Measurements from ENCODE around the gene TSPAN4.

The TSPAN4 gene

DNA sequence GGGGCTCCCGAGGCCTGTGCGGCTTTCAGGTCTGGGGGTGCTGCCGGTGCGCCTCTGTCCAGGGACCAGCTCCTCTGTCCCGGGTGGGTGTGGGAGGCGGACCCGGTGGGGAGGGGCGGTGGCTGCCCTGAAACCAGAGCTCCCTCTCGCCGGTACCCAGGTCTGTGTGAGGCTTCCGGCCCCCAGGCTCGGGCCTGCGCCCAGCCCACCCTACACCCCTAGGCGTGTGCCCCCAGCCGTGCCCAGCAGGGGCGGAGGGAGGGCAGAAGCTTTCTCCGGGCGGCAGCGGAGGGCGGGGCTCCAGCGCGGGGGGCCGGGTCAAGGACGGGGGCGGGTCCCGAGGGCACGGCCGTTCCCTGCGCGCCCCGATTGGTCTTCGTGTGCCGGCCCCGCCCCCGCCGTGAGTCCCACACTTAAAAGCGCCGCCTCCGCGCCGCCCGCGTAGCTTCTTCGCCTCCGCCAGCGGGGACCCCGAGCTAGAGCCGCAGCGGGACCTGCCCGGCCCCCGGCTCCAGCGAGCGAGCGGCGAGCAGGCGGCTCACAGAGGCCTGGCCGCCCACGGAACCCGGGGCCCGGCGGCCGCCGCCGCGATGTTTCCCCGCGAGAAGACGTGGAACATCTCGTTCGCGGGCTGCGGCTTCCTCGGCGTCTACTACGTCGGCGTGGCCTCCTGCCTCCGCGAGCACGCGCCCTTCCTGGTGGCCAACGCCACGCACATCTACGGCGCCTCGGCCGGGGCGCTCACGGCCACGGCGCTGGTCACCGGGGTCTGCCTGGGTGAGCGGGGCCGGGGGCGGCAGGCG is 23.3 kb upstream of the TSPAN4 start:
- Histone ChIP-seq H3K27me3 (ENCODE audit: insufficient read depth, low read length, poor library complexity) (no peaks in the 10 kb centered on the region), H3K4me2 (ENCODE audit: insufficient read depth, low read length) (peak overlapping the region; percentile 100), H4K20me1 (ENCODE audit: insufficient read depth, low read length) (peaks cover 30% of the 10 kb centered on the region), H2AFZ (ENCODE audit: low read depth, low read length) (peak overlapping the region; percentile 64), H3K9me3 (ENCODE audit: insufficient read depth, low read length, severe bottlenecking) (no peaks in the 10 kb centered on the region), H3K9ac (ENCODE audit: low read depth, low read length) (peak overlapping the region; percentile 92), H3K27ac (ENCODE audit: low read length) (peak overlapping the region; percentile 76), H3K4me3 (ENCODE audit: low read depth in 1 of 2, low read length in 2 of 2) (peak overlapping the region; percentile 74 to 87), H3K4me1 (ENCODE audit: insufficient read depth, low read length) (peaks cover 26% of the 10 kb centered on the region), H3K79me2 (ENCODE audit: insufficient read depth, low read length) (peaks cover 23% of the 10 kb centered on the region), H3K36me3 (ENCODE audit: insufficient read depth, low read length) (peaks cover 27% of the 10 kb centered on the region)
- TF ChIP-seq, protein P1, sequence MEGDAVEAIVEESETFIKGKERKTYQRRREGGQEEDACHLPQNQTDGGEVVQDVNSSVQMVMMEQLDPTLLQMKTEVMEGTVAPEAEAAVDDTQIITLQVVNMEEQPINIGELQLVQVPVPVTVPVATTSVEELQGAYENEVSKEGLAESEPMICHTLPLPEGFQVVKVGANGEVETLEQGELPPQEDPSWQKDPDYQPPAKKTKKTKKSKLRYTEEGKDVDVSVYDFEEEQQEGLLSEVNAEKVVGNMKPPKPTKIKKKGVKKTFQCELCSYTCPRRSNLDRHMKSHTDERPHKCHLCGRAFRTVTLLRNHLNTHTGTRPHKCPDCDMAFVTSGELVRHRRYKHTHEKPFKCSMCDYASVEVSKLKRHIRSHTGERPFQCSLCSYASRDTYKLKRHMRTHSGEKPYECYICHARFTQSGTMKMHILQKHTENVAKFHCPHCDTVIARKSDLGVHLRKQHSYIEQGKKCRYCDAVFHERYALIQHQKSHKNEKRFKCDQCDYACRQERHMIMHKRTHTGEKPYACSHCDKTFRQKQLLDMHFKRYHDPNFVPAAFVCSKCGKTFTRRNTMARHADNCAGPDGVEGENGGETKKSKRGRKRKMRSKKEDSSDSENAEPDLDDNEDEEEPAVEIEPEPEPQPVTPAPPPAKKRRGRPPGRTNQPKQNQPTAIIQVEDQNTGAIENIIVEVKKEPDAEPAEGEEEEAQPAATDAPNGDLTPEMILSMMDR (IDR thresholded peaks at IDR 0.05; ENCODE audit: borderline replicate concordance, extremely low read depth, low read length, poor library complexity, severe bottlenecking), result peak; percentile 28
- TF ChIP-seq EZH2 (IDR thresholded peaks at IDR 0.05; ENCODE audit: borderline replicate concordance, low read depth, low read length, severe bottlenecking), result no peak
- ATAC-seq (ENCODE audit: insufficient read depth, low read depth) (peak; percentile 76), DNase-seq (peak; percentile 93)

DNA sequence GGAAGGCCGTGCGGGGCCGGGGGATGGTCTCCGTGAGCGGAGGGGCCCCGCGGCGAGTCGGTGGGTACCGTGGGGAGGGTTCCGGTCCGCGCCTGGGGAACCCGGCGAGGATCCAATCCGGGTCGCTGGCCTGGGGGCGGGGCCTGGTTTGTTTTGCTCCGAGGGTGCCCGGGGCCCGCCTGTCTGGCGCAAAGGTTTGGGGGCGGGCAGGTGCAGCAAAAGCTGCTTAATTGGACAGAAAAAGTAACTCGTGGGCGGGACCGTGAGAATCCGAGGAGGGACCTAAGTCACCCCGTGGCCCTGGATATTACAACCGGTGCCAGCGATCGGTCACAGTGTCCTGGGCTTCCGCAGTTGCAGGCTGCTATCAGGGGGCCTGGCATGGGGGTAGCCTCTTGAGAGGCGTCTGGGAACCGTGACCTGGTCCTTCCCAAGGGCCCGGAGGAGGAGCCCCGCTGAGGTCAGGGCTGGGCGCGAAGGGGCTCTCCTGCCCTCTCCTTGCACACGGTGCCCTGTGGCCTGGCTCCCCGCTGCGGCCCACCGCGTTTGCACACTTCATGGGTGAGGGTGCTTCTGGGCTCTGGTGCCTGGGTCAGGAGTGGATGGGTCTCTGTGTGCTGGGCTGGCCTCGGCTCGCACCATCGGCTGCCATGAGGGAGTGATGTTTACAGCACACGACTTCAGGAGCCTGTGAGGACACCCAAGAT is 22.6 kb upstream of the TSPAN4 start:
- peak; percentile 74 for ATAC-seq (ENCODE audit: insufficient read depth, low read depth)
- Histone ChIP-seq H3K4me1 (ENCODE audit: insufficient read depth, low read length) (peaks cover 26% of the 10 kb centered on the region), H4K20me1 (ENCODE audit: insufficient read depth, low read length) (peaks cover 32% of the 10 kb centered on the region), H3K27ac (ENCODE audit: low read length) (peak overlapping the region; percentile 76), H3K27me3 (ENCODE audit: insufficient read depth, low read length, poor library complexity) (no peaks in the 10 kb centered on the region), H3K36me3 (ENCODE audit: insufficient read depth, low read length) (peaks cover 34% of the 10 kb centered on the region), H2AFZ (ENCODE audit: low read depth, low read length) (peak overlapping the region; percentile 58), H3K4me3 (ENCODE audit: low read depth in 1 of 2, low read length in 2 of 2) (peak overlapping the region; percentile 74 to 87), H3K4me2 (ENCODE audit: insufficient read depth, low read length) (peak overlapping the region; percentile 100), H3K79me2 (ENCODE audit: insufficient read depth, low read length) (peaks cover 23% of the 10 kb centered on the region), H3K9me3 (ENCODE audit: insufficient read depth, low read length, severe bottlenecking) (no peaks in the 10 kb centered on the region), H3K9ac (ENCODE audit: low read depth, low read length) (peak overlapping the region; percentile 92)
- DNase-seq, result peak; percentile 92
- no peak for TF ChIP-seq EZH2 (IDR thresholded peaks at IDR 0.05; ENCODE audit: borderline replicate concordance, low read depth, low read length, severe bottlenecking)
- TF ChIP-seq, protein P1 (IDR thresholded peaks at IDR 0.05; ENCODE audit: borderline replicate concordance, extremely low read depth, low read length, poor library complexity, severe bottlenecking), result no peak

GRCh38 chr11:820655-821511 is 21.8 kb upstream of the TSPAN4 start:
- no peak overlapping the region for H2AFZ ChIP-seq (ENCODE audit: low read depth, low read length)
- peaks cover 37% of the 10 kb centered on the region for H4K20me1 ChIP-seq (ENCODE audit: insufficient read depth, low read length)
- peak overlapping the region; percentile 100 for H3K4me2 ChIP-seq (ENCODE audit: insufficient read depth, low read length)
- H3K27me3 ChIP-seq (ENCODE audit: insufficient read depth, low read length, poor library complexity), result peaks cover 2% of the 10 kb centered on the region
- H3K9ac ChIP-seq (ENCODE audit: low read depth, low read length), result peak overlapping the region; percentile 92
- peak overlapping the region; percentile 74 to 87; a peak in 3 of 4 replicates for H3K4me3 ChIP-seq (ENCODE audit: low read depth in 1 of 2, low read length in 2 of 2)
- peaks cover 27% of the 10 kb centered on the region for H3K4me1 ChIP-seq (ENCODE audit: insufficient read depth, low read length)
- H3K9me3 ChIP-seq (ENCODE audit: insufficient read depth, low read length, severe bottlenecking), result no peaks in the 10 kb centered on the region
- peaks cover 39% of the 10 kb centered on the region for H3K36me3 ChIP-seq (ENCODE audit: insufficient read depth, low read length)
- peaks cover 23% of the 10 kb centered on the region for H3K79me2 ChIP-seq (ENCODE audit: insufficient read depth, low read length)
- TF ChIP-seq, protein P1 (IDR thresholded peaks at IDR 0.05; ENCODE audit: borderline replicate concordance, extremely low read depth, low read length, poor library complexity, severe bottlenecking), result no peak
- no peak for TF ChIP-seq EZH2 (IDR thresholded peaks at IDR 0.05; ENCODE audit: borderline replicate concordance, low read depth, low read length, severe bottlenecking)
- DNase-seq (no peak), ATAC-seq (ENCODE audit: insufficient read depth, low read depth) (no peak)
- no peak overlapping the region; the same call in 1 of the 2 replicates for H3K27ac ChIP-seq (ENCODE audit: low read length)

Measured in DND-41 (cell line).